Muscle layer of duodenum (tissue), 2 donors: Measurements from ENCODE around the gene TECR.

Source experiments
- H3K27ac ChIP-seq: one replicate; pipeline ENCODE4 v1.7.0; 2013; ENCODE audit warnings: mild to moderate bottlenecking, low read length
- H3K27me3 ChIP-seq: one replicate; pipeline ENCODE4 v1.7.0; 2013; ENCODE audit warnings: low read depth, mild to moderate bottlenecking, control low read depth, low read length
- H3K36me3 ChIP-seq, 2 donors: one replicate each; pipeline ENCODE4 v1.7.0; 2013; ENCODE audit warnings: low read length in 2 of 2, control low read depth in 1 of 2, mild to moderate bottlenecking in 1 of 2; ENCODE audit not compliant: insufficient read depth in 2 of 2, control insufficient read depth in 1 of 2
- H3K4me1 ChIP-seq, 2 donors: one replicate each; pipeline ENCODE4 v1.7.0; 2013; ENCODE audit warnings: low read length in 2 of 2, mild to moderate bottlenecking in 2 of 2, control low read depth in 1 of 2, moderate library complexity in 1 of 2; ENCODE audit not compliant: insufficient read depth in 2 of 2, control insufficient read depth in 1 of 2
- H3K4me3 ChIP-seq, 2 donors: one replicate each; pipeline ENCODE4 v1.7.0; 2013; ENCODE audit warnings: low read length in 2 of 2, low read depth in 1 of 2, mild to moderate bottlenecking in 1 of 2
- H3K9me3 ChIP-seq, 2 donors: one replicate each; pipeline ENCODE4 v1.7.0; 2013; ENCODE audit warnings: low read length in 2 of 2, control low read depth in 1 of 2, mild to moderate bottlenecking in 1 of 2; ENCODE audit not compliant: control insufficient read depth in 1 of 2
- donor health status: healthy.

TECR gene

DNA sequence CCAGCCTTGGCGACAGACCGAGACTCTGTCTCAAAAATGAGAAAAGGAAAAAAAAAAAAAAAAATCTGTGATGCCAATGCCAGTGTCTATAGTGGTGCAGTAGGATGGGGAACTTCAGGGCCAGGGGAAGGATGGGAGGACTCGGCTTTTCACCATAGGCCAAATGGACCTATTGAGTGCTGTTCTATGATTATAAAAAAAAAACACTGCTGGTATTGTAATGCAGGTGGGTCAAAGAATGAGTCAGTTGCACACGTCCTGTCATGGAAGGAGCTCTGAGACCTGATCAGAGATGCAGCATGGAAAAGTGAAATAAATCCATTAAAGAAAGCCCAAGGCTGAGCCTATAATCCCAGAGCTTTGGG, 18.2 kb upstream of the TECR start:
- Histone ChIP-seq H3K9me3 (no peaks in the 10 kb centered on the region), H3K27me3 (no peaks in the 10 kb centered on the region), H3K27ac (no peak overlapping the region), H3K36me3 (peaks cover 14 to 25% of the 10 kb centered on the region in 2 donors), H3K4me1 (peaks cover 18 to 22% of the 10 kb centered on the region in 2 donors), H3K4me3 (no peak overlapping the region)

DNA sequence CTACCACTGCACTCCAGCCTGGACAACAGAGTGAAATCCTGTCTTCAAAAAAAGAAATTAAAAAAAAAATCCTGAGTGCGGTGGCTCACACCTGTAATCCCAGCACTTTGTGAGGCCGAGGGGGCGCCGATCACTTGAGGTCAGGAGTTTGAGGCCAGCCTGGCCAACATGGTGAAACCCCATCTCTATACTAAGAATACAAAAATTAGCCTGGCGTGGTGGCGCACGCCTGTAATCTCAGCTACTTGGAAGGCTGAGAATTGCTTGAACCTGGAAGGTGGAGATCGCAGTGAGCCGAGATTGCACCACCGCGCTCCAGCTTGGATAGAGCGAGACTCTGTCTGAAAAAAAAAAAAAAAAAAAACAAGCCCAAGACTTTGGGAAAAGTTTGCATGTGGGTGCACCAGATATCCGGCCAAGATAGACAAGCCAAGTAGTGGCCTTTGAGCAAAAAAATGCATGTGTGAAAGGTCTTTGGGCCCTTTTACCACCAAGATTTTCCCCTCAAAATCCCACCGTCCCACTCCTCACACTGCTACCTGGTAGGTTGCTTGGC, 16.9 kb upstream of the TECR start:
- H3K27me3 ChIP-seq = no peaks in the 10 kb centered on the region
- peaks cover 14 to 27% of the 10 kb centered on the region in 2 donors for H3K36me3 ChIP-seq
- no peak overlapping the region for H3K27ac ChIP-seq
- no peaks in the 10 kb centered on the region for H3K9me3 ChIP-seq
- H3K4me1 ChIP-seq = peaks cover 20 to 28% of the 10 kb centered on the region in 2 donors
- H3K4me3 ChIP-seq = no peak overlapping the region

DNA sequence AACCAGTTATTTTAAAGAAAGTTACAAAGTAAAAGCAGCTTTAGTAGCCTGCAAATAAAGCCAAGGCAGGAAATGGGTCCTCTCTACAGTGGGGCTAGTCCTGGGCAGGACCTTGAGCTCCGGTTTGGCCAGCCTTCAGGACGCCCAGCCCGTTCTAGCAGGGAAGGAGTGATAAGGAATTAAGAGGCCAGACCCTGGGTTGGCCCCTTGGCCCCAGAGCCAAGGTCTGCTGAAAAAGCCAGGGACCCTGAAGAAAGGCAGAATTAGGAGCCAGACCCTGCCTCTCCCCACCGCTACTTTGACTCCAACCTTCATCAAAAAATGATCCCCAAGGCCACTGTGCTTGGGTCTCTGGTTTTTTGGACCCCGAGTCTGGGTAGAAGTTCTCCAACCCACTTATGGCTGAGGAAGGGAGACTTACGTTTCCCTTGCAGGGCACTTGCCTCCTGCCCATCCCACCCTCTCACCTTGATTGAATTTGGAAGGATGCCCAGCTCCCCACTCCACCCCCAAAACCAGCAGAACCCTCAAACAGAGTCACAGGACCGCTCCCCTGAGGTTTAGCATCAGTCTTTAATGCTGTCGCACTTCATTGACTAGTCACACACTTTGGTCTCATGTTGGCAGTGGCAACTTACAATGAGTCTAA, 15.1 kb upstream of the TECR start:
- H3K4me3 ChIP-seq = no peak overlapping the region
- H3K27ac ChIP-seq = no peak overlapping the region
- no peaks in the 10 kb centered on the region for H3K27me3 ChIP-seq
- H3K36me3 ChIP-seq = peaks cover 14 to 27% of the 10 kb centered on the region in 2 donors
- H3K9me3 ChIP-seq = no peaks in the 10 kb centered on the region
- peaks cover 20 to 28% of the 10 kb centered on the region in 2 donors for H3K4me1 ChIP-seq

DNA sequence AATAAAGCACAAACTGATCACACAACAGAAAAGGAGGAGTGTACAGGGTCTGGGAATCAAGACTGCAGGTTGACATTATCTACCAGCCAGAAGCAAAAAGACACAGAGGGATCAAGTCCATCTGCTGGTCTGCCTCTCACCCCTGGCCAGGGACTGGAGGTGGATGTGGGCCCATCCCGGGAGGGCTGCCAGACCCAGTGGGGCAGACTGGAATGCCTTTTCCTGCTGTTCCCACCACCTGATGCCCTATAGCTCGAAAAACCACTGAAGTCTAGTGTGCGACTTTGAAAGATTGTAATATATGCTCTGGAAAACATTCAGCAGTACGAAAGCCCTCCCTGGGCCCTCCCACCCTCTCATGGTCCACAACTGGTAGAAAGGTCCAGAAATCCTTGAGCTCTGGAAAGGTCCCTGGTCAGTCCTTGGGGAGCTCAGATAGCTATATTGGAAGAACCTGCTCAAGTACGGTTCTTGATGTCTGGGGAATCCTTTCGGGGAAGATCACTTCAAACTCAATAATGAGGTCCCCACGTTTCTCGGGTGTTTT, 13.8 kb upstream of the TECR start:
- Histone ChIP-seq H3K9me3 (no peaks in the 10 kb centered on the region), H3K4me1 (peaks cover 23 to 28% of the 10 kb centered on the region in 2 donors), H3K4me3 (peak overlapping the region; percentile 86 to 95), H3K36me3 (peaks cover 14 to 27% of the 10 kb centered on the region in 2 donors), H3K27me3 (no peaks in the 10 kb centered on the region), H3K27ac (peak overlapping the region; percentile 8)

DNA sequence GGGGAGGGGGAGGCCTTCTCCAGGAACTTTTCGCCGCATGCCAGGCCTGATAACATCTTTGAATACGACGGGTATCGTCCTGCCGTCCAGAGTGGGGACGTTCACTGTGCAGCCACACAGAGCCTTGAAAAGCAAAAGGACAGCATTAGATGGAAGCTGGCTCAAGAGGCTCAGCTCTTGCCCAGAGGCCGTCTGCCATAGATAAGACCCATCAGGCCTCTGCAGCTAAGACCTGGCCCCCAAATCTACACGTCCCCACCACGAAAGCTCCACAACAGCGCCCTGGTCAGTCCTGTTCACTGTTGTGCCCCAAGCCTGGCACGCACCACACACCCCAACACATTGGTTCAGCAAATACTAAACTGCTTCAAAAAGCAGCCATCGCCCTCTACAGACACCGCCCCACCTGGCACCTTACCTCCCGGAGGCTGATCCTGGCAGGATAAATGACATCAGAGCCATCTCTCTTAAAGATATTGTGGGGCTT, 13.3 kb upstream of the TECR start:
- Histone ChIP-seq H3K9me3 (no peaks in the 10 kb centered on the region), H3K27me3 (no peaks in the 10 kb centered on the region), H3K4me1 (peaks cover 23 to 28% of the 10 kb centered on the region in 2 donors), H3K4me3 (peak overlapping the region; percentile 86 to 95), H3K36me3 (peaks cover 14 to 27% of the 10 kb centered on the region in 2 donors), H3K27ac (peak overlapping the region; percentile 95)

DNA sequence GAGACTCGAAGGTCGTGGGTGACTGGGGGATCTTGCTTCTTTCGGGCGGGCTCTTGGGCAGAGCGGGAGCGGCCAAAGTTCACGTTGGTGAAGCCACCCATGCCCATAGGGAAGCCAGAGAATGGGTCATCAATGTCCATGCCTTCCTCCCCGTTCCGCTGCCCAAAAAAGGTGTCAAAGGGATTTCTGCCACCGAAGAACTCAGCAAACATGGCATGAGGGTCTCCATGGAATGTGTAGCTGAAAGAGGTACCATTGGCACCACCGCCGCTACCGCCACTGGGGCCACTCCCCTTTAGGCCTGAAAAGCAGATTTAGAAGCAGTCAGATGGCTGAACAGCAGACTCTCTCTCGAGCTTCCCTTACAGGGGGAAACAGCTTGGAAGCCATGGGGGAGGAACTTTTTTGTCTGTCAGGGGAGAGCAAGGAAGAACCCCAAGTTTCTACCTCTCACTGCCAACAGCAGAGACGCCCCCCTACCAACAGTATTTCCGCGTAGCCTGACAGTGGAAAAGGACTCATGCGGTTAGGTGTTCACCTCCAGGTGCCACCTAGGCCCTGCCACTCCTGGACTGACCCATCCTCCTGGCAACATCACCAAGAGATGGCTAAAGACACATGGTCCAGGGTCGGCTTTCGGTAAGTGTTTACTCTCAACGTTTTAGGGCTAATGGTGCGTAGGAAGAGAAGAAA, 12.5 kb upstream of the TECR start:
- peaks cover 23 to 28% of the 10 kb centered on the region in 2 donors for H3K4me1 ChIP-seq
- H3K9me3 ChIP-seq = no peaks in the 10 kb centered on the region
- H3K27ac ChIP-seq = peak overlapping the region; percentile 95
- H3K27me3 ChIP-seq = no peaks in the 10 kb centered on the region
- peaks cover 14 to 27% of the 10 kb centered on the region in 2 donors for H3K36me3 ChIP-seq
- peak overlapping the region; percentile 86 to 95 for H3K4me3 ChIP-seq

DNA sequence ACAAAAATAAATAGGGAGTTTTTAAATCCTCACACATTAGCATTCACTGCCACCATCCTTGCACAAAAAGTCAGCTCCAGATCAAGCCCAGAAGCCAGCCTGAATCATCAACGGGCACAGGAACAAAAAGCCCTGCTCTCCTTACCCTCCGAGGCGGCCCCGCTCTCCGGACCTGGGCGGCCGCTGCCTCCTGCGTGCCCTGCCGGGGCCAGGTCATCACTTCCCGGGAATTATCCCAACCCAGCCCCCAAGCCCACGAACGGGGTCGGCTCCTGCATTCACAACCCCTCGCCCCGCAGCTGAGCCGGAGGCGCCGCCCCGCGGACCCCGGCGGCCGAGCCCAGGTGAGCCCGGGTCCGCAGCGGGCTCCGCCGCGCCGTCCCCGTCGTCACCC, 12.0 kb upstream of the TECR start:
- peak overlapping the region; percentile 95 for H3K27ac ChIP-seq
- peaks cover 23 to 28% of the 10 kb centered on the region in 2 donors for H3K4me1 ChIP-seq
- no peaks in the 10 kb centered on the region for H3K27me3 ChIP-seq
- peaks cover 14 to 27% of the 10 kb centered on the region in 2 donors for H3K36me3 ChIP-seq
- peak overlapping the region; percentile 86 to 95 for H3K4me3 ChIP-seq
- no peaks in the 10 kb centered on the region for H3K9me3 ChIP-seq

DNA sequence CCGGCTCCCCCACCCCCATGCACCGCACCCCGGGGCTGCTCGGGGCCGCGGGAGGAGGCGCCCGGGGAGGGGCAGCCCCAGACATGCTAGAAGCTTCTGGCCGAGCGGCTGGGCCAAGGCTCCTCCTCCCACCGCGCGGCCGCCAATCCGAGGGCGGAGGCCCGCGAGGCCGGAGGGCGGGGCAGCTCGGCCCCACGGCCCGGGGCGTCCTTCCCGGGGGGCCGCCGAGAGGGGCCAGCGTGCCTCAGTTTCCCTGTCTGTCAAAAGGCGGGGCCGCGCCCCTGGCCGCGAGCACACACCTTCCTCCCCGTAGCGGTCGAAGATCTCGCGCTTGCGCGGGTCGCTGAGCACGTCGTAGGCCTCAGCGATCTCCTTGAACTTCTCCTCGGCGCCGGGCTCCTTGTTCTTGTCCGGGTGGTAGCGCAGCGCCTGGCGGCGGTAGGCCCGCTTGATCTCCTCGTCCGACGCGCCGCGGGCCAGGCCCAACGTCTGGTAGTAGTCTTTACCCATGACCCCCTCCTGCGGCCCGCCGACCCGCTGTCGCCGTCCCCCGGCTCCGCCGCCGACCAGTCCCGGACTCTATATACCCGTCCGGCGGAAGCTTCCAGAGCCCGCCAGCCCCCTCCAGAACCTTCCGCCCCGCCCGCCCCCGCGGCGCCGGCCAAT, 11.4 kb upstream of the TECR start, which contains the start of gene DNAJB1:
Gene DNAJB1, minus strand, starts transcription at position 558 of the 666 bp plus-strand sequence. Its CDS starts 48 bp downstream, at position 510.
- Histone ChIP-seq H3K36me3 (peaks cover 14 to 27% of the 10 kb centered on the region in 2 donors), H3K27ac (peak within 1 kb of the TSS; percentile 95), H3K27me3 (no peaks in the 10 kb centered on the region), H3K4me3 (peak within 1 kb of the TSS; percentile 86 to 95), H3K9me3 (no peaks in the 10 kb centered on the region), H3K4me1 (peaks cover 23 to 28% of the 10 kb centered on the region in 2 donors)

DNA sequence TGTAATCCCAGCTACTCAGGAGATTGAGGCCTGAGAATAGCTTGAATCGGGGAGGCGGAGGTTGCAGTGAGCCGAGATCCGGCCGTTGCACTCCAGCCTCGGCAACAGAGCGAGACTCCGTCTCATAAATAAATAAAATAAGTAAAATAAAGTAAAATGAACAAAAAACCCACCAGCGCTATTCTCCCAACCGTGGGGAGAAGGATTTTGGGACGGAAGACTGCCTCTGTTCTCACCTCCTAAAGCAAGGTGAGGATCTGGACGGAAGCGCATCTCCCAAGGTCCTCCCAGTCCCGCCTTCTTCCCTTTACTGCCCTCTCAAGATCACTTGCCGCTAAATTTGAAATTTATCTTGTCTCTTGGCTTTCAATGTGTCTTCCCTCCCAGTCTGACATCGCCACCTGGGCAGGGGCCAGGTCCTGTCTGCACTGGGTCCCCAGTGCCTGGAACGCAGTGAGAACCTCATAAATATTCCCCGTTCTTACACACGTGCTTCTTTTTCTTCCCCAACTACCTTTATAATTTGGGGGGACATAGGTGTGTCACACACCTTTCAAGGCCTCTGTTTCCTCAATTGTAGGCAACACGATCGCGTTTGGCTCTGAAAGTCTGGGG, 10.0 kb upstream of the TECR start:
- Histone ChIP-seq H3K9me3 (no peaks in the 10 kb centered on the region), H3K27ac (peak overlapping the region; percentile 90), H3K27me3 (no peaks in the 10 kb centered on the region), H3K4me1 (peaks cover 23 to 25% of the 10 kb centered on the region in 2 donors), H3K36me3 (peaks cover 11 to 20% of the 10 kb centered on the region in 2 donors), H3K4me3 (peak overlapping the region in 1 of 2 donors; percentile 86)

DNA sequence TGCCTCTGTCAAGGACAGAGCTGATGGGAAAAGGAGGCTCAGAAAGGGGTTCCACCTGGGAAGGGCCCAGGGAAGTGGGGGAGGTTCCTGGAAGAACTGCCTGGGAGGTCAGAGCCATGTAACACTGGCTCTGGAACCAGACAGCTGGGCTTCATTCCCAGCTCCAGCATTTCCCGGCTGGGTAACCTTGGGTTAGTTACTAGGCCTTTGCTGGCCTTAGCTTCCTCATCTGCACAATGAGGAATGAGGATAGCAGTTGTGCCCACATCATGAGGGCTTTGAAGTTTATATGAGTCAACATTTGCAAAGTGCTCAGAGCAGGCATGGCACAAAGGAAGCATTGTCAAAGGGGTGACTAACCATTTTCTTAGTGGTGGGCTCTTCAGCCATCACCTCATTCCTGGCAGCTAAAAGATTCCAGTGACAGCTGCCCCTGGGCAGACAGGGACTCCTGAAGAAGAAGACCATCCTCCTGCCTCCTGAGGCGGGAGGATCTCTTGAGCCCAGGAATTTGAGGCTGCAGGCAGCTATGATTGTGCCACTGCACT, 9.5 kb upstream of the TECR start:
- no peak overlapping the region for H3K27ac ChIP-seq
- no peaks in the 10 kb centered on the region for H3K27me3 ChIP-seq
- H3K9me3 ChIP-seq = no peaks in the 10 kb centered on the region
- H3K4me3 ChIP-seq = no peak overlapping the region
- H3K4me1 ChIP-seq = peaks cover 18 to 19% of the 10 kb centered on the region in 2 donors
- peaks cover 6 to 15% of the 10 kb centered on the region in 2 donors for H3K36me3 ChIP-seq
